HL-60/S4 treated with phorbol 12-myristate 13-acetate at 8.2 ng/mL for 4 days and 3 days (cell line): Measurements from ENCODE around the gene SGSM2.

Source experiments
- in situ Hi-C: fragments of 300-500 bp; cut with MboI; formaldehyde crosslinking; loops from 2 replicates; pipeline ENCODE4 v1.15.0; 2022; ENCODE audit warnings: low sequenced_read_pairs

The SGSM2 gene

GRCh38 chr17:2335726-2336214, 1.5 kb upstream of the SGSM2 start:
- in situ Hi-C loops: no loop called here

GRCh38 chr17:2336215-2336851, 968 bp upstream of the SGSM2 start, which contains the start of gene TSR1:
Gene TSR1 (minus strand): TSS chr17:2336457. CDS start chr17:2336427, 30 bp downstream.
- in situ Hi-C loops: no loop called here

- in situ Hi-C loops: no loop called here
Observed at GRCh38 chr17:2337544-2338314, 428 bp downstream of the SGSM2 start.

GRCh38 chr17:2338315-2338657, 985 bp downstream of the SGSM2 start:
- in situ Hi-C loops: no loop called here

- in situ Hi-C loops: no loop called here
Observed at GRCh38 chr17:2343421-2343820, 6.1 kb downstream of the SGSM2 start.

- in situ Hi-C loops: no loop called here
Observed at GRCh38 chr17:2344528-2344927, 7.2 kb downstream of the SGSM2 start.

- in situ Hi-C loops: no loop called here
Observed at GRCh38 chr17:2346475-2346874, 9.2 kb downstream of the SGSM2 start.

GRCh38 chr17:2347805-2348685, 10.7 kb downstream of the SGSM2 start:
- in situ Hi-C loops: no loop called here

GRCh38 chr17:2351269-2351668, 14.0 kb downstream of the SGSM2 start:
- in situ Hi-C loops: no loop called here

GRCh38 chr17:2354311-2354710, 17.0 kb downstream of the SGSM2 start:
- in situ Hi-C loops: no loop called here

- in situ Hi-C loops: no loop called here
Observed at GRCh38 chr17:2357237-2357636, 19.9 kb downstream of the SGSM2 start.

GRCh38 chr17:2357931-2358434, 20.7 kb downstream of the SGSM2 start:
- in situ Hi-C loops: no loop called here

- in situ Hi-C loops: no loop called here
Observed at GRCh38 chr17:2361010-2361760, 23.9 kb downstream of the SGSM2 start.

- in situ Hi-C loops: no loop called here
Observed at GRCh38 chr17:2362016-2362415, 24.7 kb downstream of the SGSM2 start.

- in situ Hi-C loops: no loop called here
Observed at GRCh38 chr17:2362416-2362815, 25.1 kb downstream of the SGSM2 start.

GRCh38 chr17:2362881-2363280, 25.6 kb downstream of the SGSM2 start:
- in situ Hi-C loops: no loop called here

- in situ Hi-C loops: no loop called here
Observed at GRCh38 chr17:2363318-2363717, 26.0 kb downstream of the SGSM2 start.

GRCh38 chr17:2363851-2364762, 26.8 kb downstream of the SGSM2 start:
- in situ Hi-C loops: no loop called here

- in situ Hi-C loops: no loop called here
Observed at GRCh38 chr17:2364763-2365116, 27.4 kb downstream of the SGSM2 start.

- in situ Hi-C loops: no loop called here
Observed at GRCh38 chr17:2365132-2365531, 27.8 kb downstream of the SGSM2 start.
